VCaP (cell line): ENCODE data around the gene TTC4.

Experiments
- H3K27ac ChIP-seq: fragments of 450-650 bp; 2 replicates; pipeline ENCODE4 v1.5.1; 2017
- CTCF ChIP-seq: fragments of 450-650 bp; conservative IDR thresholded peaks from 2 replicates; pipeline ENCODE4 v1.5.1; 2017; ENCODE audit warnings: mild to moderate bottlenecking, moderate library complexity

The TTC4 gene

DNA sequence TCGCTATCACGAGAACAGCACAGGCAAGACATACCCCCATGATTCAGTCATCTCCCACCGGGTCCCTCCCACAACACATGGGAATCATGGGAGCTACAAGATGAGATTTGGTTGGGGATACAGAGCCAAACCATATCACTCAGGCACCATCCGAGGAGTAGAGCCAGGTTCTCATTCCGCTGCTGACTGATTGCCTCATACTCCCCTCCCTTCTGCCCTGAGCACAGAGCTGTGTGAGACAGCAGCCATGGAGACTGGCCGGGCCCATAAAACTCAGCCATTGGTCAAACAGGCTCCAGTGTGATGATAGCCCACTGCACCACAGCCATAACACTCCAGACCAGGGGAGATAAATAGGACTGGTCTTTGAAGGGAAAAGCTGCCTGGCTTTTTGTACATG lies 22.6 kb downstream of the TTC4 start:
- TF ChIP-seq CTCF = no peak

DNA sequence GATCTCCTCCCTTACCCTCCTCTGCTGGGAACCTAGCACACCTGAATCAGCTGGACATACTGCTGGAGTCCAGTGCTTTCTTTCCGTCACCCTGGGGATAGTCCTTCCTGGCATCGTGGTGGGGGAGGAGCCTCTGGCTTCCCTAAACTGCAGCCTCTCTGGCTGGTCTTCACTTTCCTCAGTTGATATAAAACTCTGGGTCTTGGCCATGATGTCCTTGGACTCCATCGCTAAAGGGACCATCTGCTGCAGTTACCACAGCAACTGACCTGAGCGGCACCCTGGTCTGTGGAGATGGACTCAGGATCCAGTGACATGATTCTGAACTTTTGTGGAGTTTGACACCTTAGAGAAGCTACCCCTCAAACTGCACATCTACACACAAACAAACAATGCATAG lies 25.9 kb downstream of the TTC4 start:
- no peak for TF ChIP-seq CTCF
- no peak overlapping the region for H3K27ac ChIP-seq

More for the DNA sequence above, 22.6 kb downstream of the TTC4 start:
- no peak overlapping the region for H3K27ac ChIP-seq

DNA sequence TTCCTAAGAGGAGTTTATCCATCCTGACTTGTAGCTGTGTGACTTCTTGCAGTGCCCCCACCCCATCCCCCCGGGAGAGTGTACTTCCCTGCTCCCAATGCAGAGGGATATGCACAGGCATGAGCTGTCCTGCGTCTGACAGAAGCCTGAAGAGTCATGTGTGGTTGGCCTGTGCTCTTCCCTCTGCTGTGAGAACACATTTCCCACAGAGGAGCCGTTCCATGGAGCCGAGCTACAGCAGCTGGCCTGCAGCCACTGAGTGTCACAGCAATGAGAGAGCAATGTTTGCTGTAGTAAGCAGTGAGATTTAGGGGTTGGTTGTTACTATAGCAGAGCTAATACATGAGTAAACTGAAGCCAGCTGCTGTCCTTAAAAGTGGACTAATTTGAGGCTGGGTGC lies 26.6 kb downstream of the TTC4 start:
- no peak overlapping the region for H3K27ac ChIP-seq
- TF ChIP-seq CTCF = no peak

DNA sequence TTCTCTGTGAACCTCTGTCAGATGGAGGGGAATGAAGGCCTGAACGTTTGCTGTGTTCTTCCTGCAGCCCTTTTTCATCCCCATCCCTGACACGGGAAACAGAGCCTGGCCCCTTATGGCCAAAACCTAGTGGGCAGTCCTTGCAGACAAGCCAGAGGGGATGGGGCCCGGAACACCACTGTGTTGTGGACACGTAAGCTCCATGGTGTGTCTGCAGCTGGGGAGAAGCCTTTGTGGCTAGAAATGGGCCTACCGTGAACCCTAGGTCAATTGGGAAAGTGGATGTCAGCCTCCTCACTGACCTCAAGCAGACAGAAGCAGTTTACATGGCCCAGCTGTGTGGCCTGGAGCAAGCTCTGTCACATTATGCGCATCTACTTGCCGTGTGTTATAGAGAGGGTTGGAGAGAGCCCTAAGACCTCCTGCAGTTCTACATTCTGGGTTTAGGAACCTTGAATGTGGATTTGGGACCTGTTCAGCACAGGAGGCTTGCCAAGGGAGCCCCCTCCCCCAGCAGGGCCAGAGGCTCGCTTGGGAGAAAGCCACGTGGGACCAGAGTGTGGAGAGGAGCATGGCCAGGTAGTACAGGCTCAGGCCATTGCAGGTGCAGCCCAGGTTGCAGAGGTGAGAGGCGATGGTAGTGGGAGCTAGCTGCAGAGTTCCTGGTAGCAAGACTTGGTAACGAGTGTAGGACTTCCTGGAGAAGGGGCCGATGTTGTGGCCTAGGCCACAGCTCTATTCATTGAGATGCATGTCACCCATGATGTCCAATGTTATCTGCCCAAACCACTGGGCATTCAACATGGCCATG lies 28.0 kb downstream of the TTC4 start:
- TF ChIP-seq CTCF = no peak
- H3K27ac ChIP-seq = no peak overlapping the region

DNA sequence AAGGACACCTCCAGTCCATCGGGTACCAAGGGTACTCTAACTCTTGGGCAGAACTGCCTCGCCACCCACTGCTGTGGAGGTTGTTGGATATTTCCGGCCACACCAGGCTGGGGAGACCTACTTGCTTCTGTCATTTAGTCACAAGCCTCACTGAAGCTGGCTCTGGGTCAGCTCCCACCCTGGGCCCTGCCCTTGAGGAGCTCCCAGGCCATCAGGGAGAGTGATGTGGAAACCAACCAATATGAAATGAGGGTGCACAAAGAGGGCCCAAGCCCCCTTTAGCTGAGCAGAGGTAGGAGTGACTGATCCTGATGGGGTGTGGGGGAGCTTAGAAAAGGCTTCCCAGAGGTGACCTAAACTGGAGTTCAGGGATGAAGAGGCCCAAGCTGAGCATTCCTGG lies 29.0 kb downstream of the TTC4 start:
- no peak overlapping the region for H3K27ac ChIP-seq
- no peak for TF ChIP-seq CTCF

GRCh38 chr1:54745274-54745673 lies 29.6 kb downstream of the TTC4 start:
- H3K27ac ChIP-seq = no peak overlapping the region
- no peak for TF ChIP-seq CTCF

- H3K27ac ChIP-seq = no peak overlapping the region
- TF ChIP-seq CTCF = no peak
Measured at GRCh38 chr1:54745864-54746263, 30.2 kb downstream of the TTC4 start.
